SK-N-SH (cell line): ENCODE measurements around the gene PLD1. TPM values are rescaled to one million over a fixed set of nuclear protein-coding genes. Genes with fewer than 3 reads are reported as not detected.

Experiments
- CTCF ChIA-PET: fragments of 300-600, 350-600 bp; formaldehyde crosslinking; extraction: SDS; loops from one replicate; lab custom pipeline; 2021; lab: Yijun Ruan, JAX
- POLR2A ChIA-PET: fragments of 350-600 bp; sonication (Branson Sonifier 250); formaldehyde crosslinking; extraction: SDS; loops from one replicate; lab custom pipeline; 2020; ENCODE audit warnings: antibody characterized with exemption, inconsistent platforms; lab: Yijun Ruan, JAX
- DNase-seq: peaks from one replicate; pipeline ENCODE4 v3.0.0; 2012
- H2AFZ ChIP-seq: fragments of 200-600 bp; sonication (generic); 2 replicates; pipeline ENCODE4 v1.8.1; 2016; ENCODE audit warnings: antibody characterized with exemption, mild to moderate bottlenecking, low read depth
- H3F3A ChIP-seq: fragments of 200-600 bp; sonication (generic); replicated peaks from 2 replicates; pipeline ENCODE3; 2016; ENCODE audit warnings: antibody characterized with exemption, mild to moderate bottlenecking; ENCODE audit not compliant: insufficient read depth
- H3K27ac ChIP-seq, 2 experiments: fragments of 200-500 bp in 1 of 2; fragments of 200-600 bp in 1 of 2; sonication (Bioruptor generic) in 1 of 2; sonication (generic), shearing (Covaris generic) in 1 of 2; 2 replicates each; pipeline versions ENCODE4 v1.5.1 to v1.6.1; 2014 to 2016; ENCODE audit warnings: low read depth in 2 of 2, inconsistent platforms in 1 of 2, low read length in 1 of 2, mild to moderate bottlenecking in 1 of 2, mixed read lengths in 1 of 2
- H3K27me3 ChIP-seq: fragments of 200-600 bp; sonication (generic), shearing (Covaris generic); 2 replicates; pipeline ENCODE4 v1.6.1; 2016; ENCODE audit warnings: mixed run types; ENCODE audit not compliant: insufficient read depth
- H3K36me3 ChIP-seq, 2 experiments: fragments of 200-500 bp in 1 of 2; fragments of 200-600 bp in 1 of 2; sonication (Bioruptor generic) in 1 of 2; sonication (generic) in 1 of 2; replicated peaks in 1 of 2; 2 replicates each; pipeline versions ENCODE3 to v1.5.1; 2014 to 2016; ENCODE audit warnings: low read length in 1 of 2, mild to moderate bottlenecking in 1 of 2; ENCODE audit not compliant: insufficient read depth in 2 of 2, control insufficient read depth in 1 of 2
- H3K4me1 ChIP-seq, 2 experiments: fragments of 200-500 bp in 1 of 2; fragments of 200-600 bp in 1 of 2; sonication (Bioruptor generic) in 1 of 2; sonication (generic), shearing (Covaris generic) in 1 of 2; 2 replicates each; pipeline versions ENCODE4 v1.5.1 to v1.6.1; 2014 to 2016; ENCODE audit warnings: low read depth in 1 of 2, low read length in 1 of 2, mixed run types in 1 of 2; ENCODE audit not compliant: insufficient read depth in 2 of 2, control insufficient read depth in 1 of 2
- H3K4me2 ChIP-seq: fragments of 200-600 bp; sonication (generic), shearing (Covaris generic); 2 replicates; pipeline ENCODE4 v1.6.1; 2017; ENCODE audit warnings: mixed run types
- H3K4me3 ChIP-seq, 2 experiments: fragments of 200-500 bp in 1 of 2; fragments of 200-600 bp in 1 of 2; sonication (Bioruptor generic) in 1 of 2; sonication (generic), shearing (Covaris generic) in 1 of 2; 2 replicates each; pipeline versions ENCODE4 v1.5.1 to v1.8.1; 2014 to 2016; ENCODE audit warnings: low read depth in 2 of 2, inconsistent platforms in 1 of 2, low read length in 1 of 2, mild to moderate bottlenecking in 1 of 2, mixed read lengths in 1 of 2, moderate library complexity in 1 of 2
- H3K79me2 ChIP-seq: fragments of 200-600 bp; sonication (generic); 2 replicates; pipeline ENCODE4 v1.8.1; 2017; ENCODE audit warnings: mild to moderate bottlenecking; ENCODE audit not compliant: insufficient read depth
- H3K9ac ChIP-seq: fragments of 200-600 bp; sonication (generic); 2 replicates; pipeline ENCODE4 v1.6.1; 2017; ENCODE audit warnings: mixed run types
- H3K9me2 ChIP-seq: fragments of 200-600 bp; sonication (generic); 2 replicates; pipeline ENCODE4 v1.6.1; 2017; ENCODE audit warnings: mixed run types
- H3K9me3 ChIP-seq: fragments of 200-600 bp; sonication (generic); 2 replicates; pipeline ENCODE4 v1.6.1; 2017; ENCODE audit warnings: mixed run types, mild to moderate bottlenecking, moderate library complexity
- H4K20me1 ChIP-seq: fragments of 200-600 bp; sonication (generic); 2 replicates; pipeline ENCODE4 v1.6.1; 2017; ENCODE audit warnings: mild to moderate bottlenecking, mixed run types; ENCODE audit not compliant: insufficient read depth
- EP300 ChIP-seq, 2 experiments: IDR thresholded peaks; 2 replicates each; pipeline versions ENCODE4 v1.4.0 to v1.6.1; 2012; ENCODE audit warnings: borderline replicate concordance in 1 of 2, low read depth in 1 of 2, low read length in 1 of 2
- FOSL2 ChIP-seq: IDR thresholded peaks from 2 replicates; pipeline ENCODE4 v1.4.0; 2012; ENCODE audit warnings: low read depth, mild to moderate bottlenecking, moderate library complexity, borderline replicate concordance
- FOXM1 ChIP-seq: IDR thresholded peaks from 2 replicates; pipeline ENCODE4 v1.4.0; 2012; ENCODE audit warnings: low read depth, mild to moderate bottlenecking
- MXI1 ChIP-seq: IDR thresholded peaks from 2 replicates; pipeline ENCODE4 v1.6.1; 2012; ENCODE audit warnings: mild to moderate bottlenecking, low read depth, low read length, improper control_type of control experiment
- NFIC ChIP-seq: IDR thresholded peaks from 2 replicates; pipeline ENCODE4 v1.4.0; 2012; ENCODE audit warnings: borderline replicate concordance
- RAD21 ChIP-seq: IDR thresholded peaks from 2 replicates; pipeline ENCODE4 v1.6.1; 2012; ENCODE audit warnings: mild to moderate bottlenecking, low read length
- RCOR1 ChIP-seq: fragments of 150-350 bp; IDR thresholded peaks from 2 replicates; pipeline ENCODE4 v1.6.1; 2017; ENCODE audit warnings: antibody characterized with exemption, low read length
- SIN3A ChIP-seq: IDR thresholded peaks from 2 replicates; pipeline ENCODE4 v1.6.1; 2012; ENCODE audit warnings: low read depth, mild to moderate bottlenecking, low read length, moderate library complexity, borderline replicate concordance
- SMC3 ChIP-seq: IDR thresholded peaks from 2 replicates; pipeline ENCODE4 v1.6.1; 2012; ENCODE audit warnings: low read depth, low read length, improper control_type of control experiment
- TAF1 ChIP-seq: IDR thresholded peaks from 2 replicates; pipeline ENCODE4 v1.6.1; 2012; ENCODE audit warnings: low read depth, mild to moderate bottlenecking, low read length, moderate library complexity, borderline replicate concordance
- TCF12 ChIP-seq: IDR thresholded peaks from 2 replicates; pipeline ENCODE4 v1.4.0; 2012
- TEAD4 ChIP-seq: IDR thresholded peaks from 2 replicates; pipeline ENCODE4 v1.4.0; 2012; ENCODE audit warnings: mild to moderate bottlenecking, borderline replicate concordance; ENCODE audit not compliant: insufficient read depth
- USF2 ChIP-seq: fragments of 150-350 bp; IDR thresholded peaks from 2 replicates; pipeline ENCODE4 v1.6.1; 2017; ENCODE audit warnings: antibody characterized with exemption, low read length, low read depth, borderline replicate concordance
- YY1 ChIP-seq: IDR thresholded peaks from 2 replicates; pipeline ENCODE4 v1.4.0; 2012; ENCODE audit warnings: low read depth, mild to moderate bottlenecking
- ZBTB33 ChIP-seq: IDR thresholded peaks from 2 replicates; pipeline ENCODE4 v1.4.0; 2012; ENCODE audit warnings: low read depth, borderline replicate concordance
- WGBS: methylation state at CpG from one replicate; pipeline ENCODE4 v1.1.6; 2017; ENCODE audit warnings: low lambda C conversion rate; 5-methylcytosine and 5-hydroxymethylcytosine counted together
- polyA plus RNA-seq, 3 experiments: library from polyadenylated mRNA; depleted of rRNA; stranded (reverse); fragments of >200 nt; gene quantifications; 2 replicates each; pipeline ENCODE4 v1.2.3, GENCODE V29; 2012
- TF ChIP-seq, protein P1 (sequence below): fragments of 150-350 bp; IDR thresholded peaks from 2 replicates; pipeline ENCODE4 v1.6.1; 2016; ENCODE audit warnings: mild to moderate bottlenecking, low read depth, low read length
- TF ChIP-seq, protein P2 (sequence below): fragments of 200-600 bp; sonication (generic); IDR thresholded peaks from 2 replicates; pipeline ENCODE4 v1.6.1; 2017; ENCODE audit warnings: antibody characterized with exemption, mild to moderate bottlenecking, moderate library complexity

PLD1 gene
- polyA plus RNA-seq, 1 of the 3 experiments (the other 2 are of a cell fraction), result 6.2 TPM

GRCh38 chr3:171827836-171828458, 17.7 kb upstream of the PLD1 start:
- Histone ChIP-seq H3K9me2 (no peaks in the 10 kb centered on the region), H3K9me3 (no peaks in the 10 kb centered on the region), H3K27me3 (no peaks in the 10 kb centered on the region), H2AFZ (no peak overlapping the region), H3K9ac (no peak overlapping the region), H3K27ac (no peak overlapping the region), H3K79me2 (no peaks in the 10 kb centered on the region)
- 93% methylated on average over 10 of the region's 10 CpGs for WGBS
- CTCF ChIA-PET, result interaction anchor here (1.6 to 2.0 kb wide), 2 partner anchors 55 to 513 kb away, joined by 6 to 11 read pairs; no protein-coding TSS in a partner anchor
- no peak for TF ChIP-seq USF2
- no peak for TF ChIP-seq RCOR1
- no peak for TF ChIP-seq FOXM1
- no peak for TF ChIP-seq TEAD4
- no peak for TF ChIP-seq EP300 (IDR thresholded peaks at IDR 0.05; ENCODE audit: borderline replicate concordance in 1 of 2, low read depth in 1 of 2, low read length in 1 of 2)
- no peak for TF ChIP-seq NFIC
- no peak for TF ChIP-seq MXI1
- TF ChIP-seq FOSL2, result no peak
- TF ChIP-seq, protein P1, sequence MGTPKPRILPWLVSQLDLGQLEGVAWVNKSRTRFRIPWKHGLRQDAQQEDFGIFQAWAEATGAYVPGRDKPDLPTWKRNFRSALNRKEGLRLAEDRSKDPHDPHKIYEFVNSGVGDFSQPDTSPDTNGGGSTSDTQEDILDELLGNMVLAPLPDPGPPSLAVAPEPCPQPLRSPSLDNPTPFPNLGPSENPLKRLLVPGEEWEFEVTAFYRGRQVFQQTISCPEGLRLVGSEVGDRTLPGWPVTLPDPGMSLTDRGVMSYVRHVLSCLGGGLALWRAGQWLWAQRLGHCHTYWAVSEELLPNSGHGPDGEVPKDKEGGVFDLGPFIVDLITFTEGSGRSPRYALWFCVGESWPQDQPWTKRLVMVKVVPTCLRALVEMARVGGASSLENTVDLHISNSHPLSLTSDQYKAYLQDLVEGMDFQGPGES, result no peak
- no peak for TF ChIP-seq TCF12
- TF ChIP-seq ZBTB33, result no peak
- TF ChIP-seq RAD21, result no peak
- TF ChIP-seq SMC3, result no peak
- TF ChIP-seq TAF1, result no peak
- TF ChIP-seq SIN3A, result no peak
- TF ChIP-seq YY1, result no peak
- TF ChIP-seq, protein P2, sequence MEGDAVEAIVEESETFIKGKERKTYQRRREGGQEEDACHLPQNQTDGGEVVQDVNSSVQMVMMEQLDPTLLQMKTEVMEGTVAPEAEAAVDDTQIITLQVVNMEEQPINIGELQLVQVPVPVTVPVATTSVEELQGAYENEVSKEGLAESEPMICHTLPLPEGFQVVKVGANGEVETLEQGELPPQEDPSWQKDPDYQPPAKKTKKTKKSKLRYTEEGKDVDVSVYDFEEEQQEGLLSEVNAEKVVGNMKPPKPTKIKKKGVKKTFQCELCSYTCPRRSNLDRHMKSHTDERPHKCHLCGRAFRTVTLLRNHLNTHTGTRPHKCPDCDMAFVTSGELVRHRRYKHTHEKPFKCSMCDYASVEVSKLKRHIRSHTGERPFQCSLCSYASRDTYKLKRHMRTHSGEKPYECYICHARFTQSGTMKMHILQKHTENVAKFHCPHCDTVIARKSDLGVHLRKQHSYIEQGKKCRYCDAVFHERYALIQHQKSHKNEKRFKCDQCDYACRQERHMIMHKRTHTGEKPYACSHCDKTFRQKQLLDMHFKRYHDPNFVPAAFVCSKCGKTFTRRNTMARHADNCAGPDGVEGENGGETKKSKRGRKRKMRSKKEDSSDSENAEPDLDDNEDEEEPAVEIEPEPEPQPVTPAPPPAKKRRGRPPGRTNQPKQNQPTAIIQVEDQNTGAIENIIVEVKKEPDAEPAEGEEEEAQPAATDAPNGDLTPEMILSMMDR, result no peak
- TF ChIP-seq, all 33 proteins: peak for 0
- no peaks in the 10 kb centered on the region for H3K36me3 ChIP-seq
- peaks cover 5% of the 10 kb centered on the region in 2 experiments; a peak in 3 of 4 replicates for H3K4me1 ChIP-seq
- no peak for DNase-seq
- H3K4me3 ChIP-seq, result no peak overlapping the region
- H3F3A ChIP-seq, result peaks cover under 1% of the 10 kb centered on the region
- no peaks in the 10 kb centered on the region for H4K20me1 ChIP-seq
- H3K4me2 ChIP-seq, result no peak overlapping the region
- POLR2A ChIA-PET, result no interaction called here
